Daoy (cell line): Measurements from ENCODE around the gene PIH1D2. TPM values are rescaled to one million over a fixed set of nuclear protein-coding genes. Genes with fewer than 3 reads are reported as not detected.
"Not testable (repeated sequence)": the region's sequence is repeated elsewhere in the genome, so short reads cannot be mapped to it uniquely, and the experiment has no call there.

Experiments used
- DNase-seq: peaks from one replicate; pipeline ENCODE4 v3.0.0-alpha.2; 2015; ENCODE audit warnings: low read depth
- total RNA-seq: library from RNA; depleted of rRNA; stranded (reverse); fragments of >200 nt; shearing (Covaris generic); gene quantifications from 2 replicates; pipeline ENCODE4 v1.2.3, GENCODE V29; 2014

Gene PIH1D2
- total RNA-seq, 1 experiment from 2014 or later: 8.7 TPM

GRCh38 chr11:112057170-112057569 lies 16.6 kb downstream of the PIH1D2 start:
- DNase-seq: no peak

- no peak for DNase-seq
Observed at GRCh38 chr11:112051768-112052167, 22.0 kb downstream of the PIH1D2 start.

- no peak for DNase-seq
Observed at GRCh38 chr11:112050721-112051120, 23.1 kb downstream of the PIH1D2 start.

DNA sequence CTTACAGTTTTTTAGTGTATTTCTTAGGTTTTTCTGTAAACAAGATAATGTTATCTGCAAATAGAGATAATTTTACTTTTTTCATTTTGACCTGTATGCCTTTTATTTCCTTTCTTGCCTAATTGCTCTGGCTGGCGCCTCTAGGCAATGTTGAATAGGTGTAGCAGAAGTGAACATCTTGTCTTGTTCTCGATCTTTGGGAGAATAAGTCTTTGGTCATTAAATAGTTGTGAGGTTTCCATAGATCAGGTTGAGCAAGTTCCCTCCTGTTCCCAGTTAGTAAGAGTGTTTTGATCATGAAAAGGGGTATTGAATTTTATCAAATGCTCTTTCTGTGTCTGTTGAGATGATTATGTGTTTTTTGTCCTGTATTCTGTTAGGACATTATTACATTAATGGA lies 24.0 kb downstream of the PIH1D2 start:
- no peak for DNase-seq

DNA sequence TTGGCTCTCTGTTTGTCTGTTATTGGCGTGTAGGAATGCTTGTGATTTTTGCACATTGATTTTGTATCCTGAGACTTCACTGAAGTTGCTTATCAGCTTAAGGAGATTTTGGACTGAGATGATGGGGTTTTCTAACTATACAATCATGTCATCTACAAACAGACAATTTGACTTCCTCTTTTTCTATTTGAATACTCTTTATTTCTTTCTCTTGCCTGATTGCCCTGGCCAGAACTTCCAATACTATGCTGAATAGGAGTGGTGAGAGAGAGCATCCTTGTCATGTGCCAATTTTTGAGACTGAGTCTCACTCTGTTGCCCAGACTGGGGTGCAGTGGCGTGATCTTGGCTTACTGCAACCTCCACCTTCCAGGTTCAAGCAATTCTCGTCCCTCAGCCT lies 25.6 kb downstream of the PIH1D2 start:
- not testable (repeated sequence) for DNase-seq

GRCh38 chr11:112046647-112047046 lies 27.2 kb downstream of the PIH1D2 start:
- not testable (repeated sequence) for DNase-seq

DNA sequence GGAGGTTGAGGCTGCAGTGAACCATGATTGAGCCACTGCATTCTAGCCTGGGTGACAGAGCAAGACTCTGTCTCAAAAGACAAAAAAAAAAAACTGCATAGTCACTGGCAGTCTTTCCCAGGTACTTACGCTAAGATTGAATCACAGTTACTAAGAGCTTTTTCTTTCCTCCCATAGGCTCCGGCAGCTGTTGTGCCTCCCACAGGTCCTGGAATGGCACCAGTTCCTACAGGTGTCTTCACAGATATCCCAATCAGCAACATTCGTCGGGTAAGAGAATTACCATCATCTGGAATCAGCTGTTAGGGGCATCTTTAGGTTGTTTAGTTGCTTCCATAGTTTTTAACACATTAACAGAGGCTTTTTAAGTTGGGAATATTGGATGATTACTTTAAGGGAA lies 28.9 kb downstream of the PIH1D2 start:
- no peak for DNase-seq

DNA sequence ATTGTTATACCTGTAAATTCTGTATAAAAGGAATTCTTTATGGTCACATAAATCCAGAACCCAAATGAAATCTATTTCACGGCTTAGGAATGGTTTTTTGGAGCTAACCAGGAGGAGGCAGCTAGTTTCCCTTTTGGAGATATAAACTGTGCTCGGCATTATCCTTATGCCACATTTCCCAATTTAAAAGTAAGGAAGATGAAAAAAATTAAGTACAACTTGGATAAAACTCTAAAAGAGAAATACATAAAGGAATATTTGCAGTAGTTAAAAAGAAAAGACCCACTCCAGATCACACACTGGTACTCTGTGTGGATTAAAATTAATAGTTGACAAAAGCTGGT lies 30.9 kb downstream of the PIH1D2 start:
- no peak for DNase-seq

DNA sequence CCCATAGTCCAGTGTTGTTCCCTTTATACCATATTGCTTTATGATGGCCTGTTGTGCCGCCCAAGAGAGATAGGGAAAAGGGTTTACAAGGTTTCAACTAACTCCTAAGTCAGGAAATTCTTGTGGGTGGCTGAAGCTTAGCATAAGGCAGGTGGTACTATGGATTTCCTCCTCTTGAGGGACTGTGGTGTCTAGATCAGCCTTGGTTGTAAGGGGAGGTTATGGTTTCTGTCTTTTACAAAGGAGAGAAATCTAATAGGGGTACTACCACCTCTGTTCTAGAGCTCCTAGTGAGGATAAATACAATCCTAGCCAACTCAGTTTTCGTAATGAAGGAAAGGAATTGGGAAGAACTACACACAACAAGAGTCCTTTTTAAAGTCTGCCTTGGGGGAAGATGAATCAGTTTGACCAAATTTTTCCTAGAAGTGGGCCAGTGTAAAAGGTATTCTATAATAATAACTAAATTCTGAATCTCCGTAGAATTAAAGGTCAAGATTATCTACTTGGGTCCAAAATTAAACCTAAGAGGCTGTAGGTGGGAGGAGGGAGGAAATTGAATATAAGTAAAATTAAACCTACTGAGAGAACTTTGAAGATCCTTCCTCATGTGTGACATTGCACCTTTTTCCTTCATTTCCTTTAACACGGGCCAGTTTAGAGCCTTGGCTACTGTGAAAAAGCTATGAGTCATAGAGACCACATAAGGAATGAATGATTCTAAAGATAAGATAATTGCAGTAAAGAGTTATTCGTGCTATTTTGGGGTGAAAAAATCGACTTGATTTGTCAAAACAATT lies 31.5 kb downstream of the PIH1D2 start:
- DNase-seq: peak; percentile 51

GRCh38 chr11:112037527-112037926 lies 36.3 kb downstream of the PIH1D2 start:
- no peak for DNase-seq

DNA sequence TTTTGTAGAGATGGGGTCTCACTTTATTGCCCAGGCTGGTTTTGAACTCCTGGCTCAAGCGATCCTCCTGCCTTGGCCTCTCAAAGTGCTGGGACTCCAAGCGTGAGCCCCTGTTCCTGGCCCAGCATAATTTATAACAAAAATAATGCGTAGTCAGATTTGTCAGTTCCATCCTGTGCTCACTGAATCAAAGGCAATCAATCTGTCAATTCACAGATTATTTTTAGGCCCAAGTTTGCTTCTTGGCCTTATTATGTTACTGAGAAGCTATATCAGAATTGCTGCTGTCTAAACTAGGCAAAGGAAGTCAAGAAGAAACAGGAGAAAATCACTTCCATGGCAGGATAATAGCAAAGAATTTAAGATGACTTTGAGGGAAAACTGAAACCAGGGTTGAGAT lies 39.9 kb downstream of the PIH1D2 start:
- DNase-seq: no peak

- no peak for DNase-seq
Observed at GRCh38 chr11:112029460-112029859, 44.4 kb downstream of the PIH1D2 start.

DNA sequence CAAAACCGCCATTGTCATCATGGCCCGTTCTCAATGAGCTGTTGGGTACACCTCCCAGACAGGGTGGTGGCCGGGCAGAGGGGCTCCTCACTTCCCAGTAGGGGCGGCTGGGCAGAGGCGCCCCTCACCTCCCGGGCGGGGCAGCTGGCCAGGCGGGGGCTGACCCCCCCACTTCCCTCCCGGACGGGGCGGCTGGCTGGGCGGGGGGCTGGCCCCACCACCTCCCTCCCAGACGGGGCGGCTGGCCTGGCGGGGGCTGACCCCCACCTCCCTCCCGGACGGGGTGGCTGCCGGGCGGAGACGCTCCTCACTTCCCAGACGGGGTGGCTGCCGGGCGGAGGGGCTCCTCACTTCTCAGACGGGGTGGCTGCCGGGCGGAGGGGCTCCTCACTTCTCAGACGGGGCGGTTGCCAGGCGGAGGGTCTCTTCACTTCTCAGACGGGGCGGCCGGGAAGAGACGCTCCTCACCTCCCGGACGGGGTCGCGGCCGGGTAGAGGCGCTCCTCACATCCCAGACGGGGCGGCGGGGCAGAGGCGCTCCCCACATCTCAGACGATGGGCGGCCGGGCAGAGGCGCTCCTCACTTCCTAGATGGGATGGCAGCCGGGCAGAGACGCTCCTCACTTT lies 46.9 kb downstream of the PIH1D2 start:
- DNase-seq: not testable (repeated sequence)

DNA sequence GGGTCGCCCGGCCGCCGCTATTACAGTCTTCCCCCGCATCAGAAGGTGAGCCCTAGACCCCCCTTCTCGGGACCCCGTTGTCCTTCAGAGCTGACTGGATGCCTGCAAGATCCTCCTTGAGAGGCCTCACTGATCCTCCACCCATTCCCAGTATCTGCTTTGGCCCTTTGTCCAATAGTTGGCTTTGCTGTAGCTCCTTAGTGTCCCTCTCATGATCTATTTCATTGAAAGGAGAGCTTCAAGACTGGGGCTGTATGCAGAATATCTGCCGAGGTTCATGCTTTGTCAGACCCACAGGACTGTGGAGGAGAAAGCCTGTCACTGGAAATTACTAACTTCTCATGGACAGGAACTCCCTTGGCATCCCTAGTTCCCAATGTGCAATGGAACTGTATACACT lies 48.1 kb downstream of the PIH1D2 start:
- DNase-seq: peak; percentile 7

- DNase-seq: peak; percentile 83
Observed at GRCh38 chr11:112024773-112025678, 48.8 kb downstream of the PIH1D2 start, which contains the start of gene DLAT. Gene DLAT (plus strand): TSS chr11:112025408. CDS start chr11:112025473, 65 bp downstream.

GRCh38 chr11:112024178-112024772 lies 49.5 kb downstream of the PIH1D2 start:
- DNase-seq: no peak

- no peak for DNase-seq
Observed at GRCh38 chr11:112023104-112023503, 50.7 kb downstream of the PIH1D2 start.

DNA sequence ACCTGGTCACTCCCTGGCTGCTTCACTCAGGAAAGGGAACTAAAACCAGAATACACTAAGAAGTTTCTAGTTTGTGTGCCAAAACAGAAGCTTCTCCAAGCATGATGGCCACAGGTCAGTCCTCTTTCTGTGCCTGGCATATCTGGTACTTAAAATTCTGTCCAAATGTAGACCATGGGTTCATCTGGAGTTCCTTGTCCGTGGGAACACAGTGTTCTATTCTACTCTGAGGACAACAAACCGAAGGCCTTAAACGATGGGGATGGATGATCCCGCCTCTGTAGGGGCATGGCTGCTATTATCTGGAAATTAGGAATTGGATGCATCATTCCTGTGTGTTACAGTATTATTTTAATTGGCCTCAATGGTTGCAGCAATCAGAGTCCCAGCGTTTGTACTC lies 54.8 kb downstream of the PIH1D2 start:
- no peak for DNase-seq
